IMR-90 (cell line): ENCODE results near the gene LRRC58. TPM values are rescaled to one million over a fixed set of nuclear protein-coding genes. Genes with fewer than 3 reads are reported as not detected.

Experiments used
- ATAC-seq: fragments of 200-7000 bp; cut with Tn5 transposase; 2 replicates; pipeline ENCODE4 v1.9.1; 2020; ENCODE audit warnings: low read depth, mild to moderate bottlenecking, moderate library complexity
- BruUV-seq: library from RNA; stranded (reverse); fragments of 400-500 nt; replicated peaks from 2 replicates; lab custom pipeline; 2021; lab: Mats Ljungman, UMichigan
- CTCF ChIA-PET: fragments of 300-600 bp; formaldehyde crosslinking; extraction: SDS; loops from one replicate; lab custom pipeline; 2021; ENCODE audit warnings: antibody characterized with exemption; lab: Yijun Ruan, JAX
- POLR2A ChIA-PET: fragments of 300-600 bp; sonication (Branson Sonifier 250); formaldehyde crosslinking; loops from one replicate; lab custom pipeline; 2022; ENCODE audit warnings: antibody characterized with exemption; ENCODE audit not compliant: unreplicated experiment; lab: Charles Lee
- DNase-seq: peaks from one replicate; pipeline ENCODE4 v3.0.0; 2013
- H2AFZ ChIP-seq: replicated peaks from 2 replicates; pipeline ENCODE3; 2013; ENCODE audit warnings: low read length, mild to moderate bottlenecking; ENCODE audit not compliant: poor library complexity
- H2AK5ac ChIP-seq: 2 replicates; pipeline ENCODE4 v1.6.1; 2013; ENCODE audit warnings: low read depth, low read length, inconsistent platforms
- H2AK9ac ChIP-seq: replicated peaks from 2 replicates; pipeline ENCODE3; 2013; ENCODE audit warnings: mild to moderate bottlenecking, low read depth, low read length, moderate library complexity; ENCODE audit not compliant: poor library complexity
- H2BK120ac ChIP-seq: 2 replicates; pipeline ENCODE4 v1.6.1; 2013; ENCODE audit warnings: low read depth, low read length, inconsistent platforms
- H2BK15ac ChIP-seq: 3 replicates; pipeline ENCODE4 v1.6.1; 2013; ENCODE audit warnings: low read depth, low read length, inconsistent platforms
- H2BK20ac ChIP-seq: 2 replicates; pipeline ENCODE4 v1.6.1; 2013; ENCODE audit warnings: low read depth, mild to moderate bottlenecking, inconsistent platforms, low read length, moderate library complexity
- H2BK5ac ChIP-seq: 2 replicates; pipeline ENCODE4 v1.6.1; 2013; ENCODE audit warnings: mild to moderate bottlenecking, low read depth, low read length, inconsistent platforms; ENCODE audit not compliant: poor library complexity, severe bottlenecking
- H3K14ac ChIP-seq: replicated peaks from 2 replicates; pipeline ENCODE4 v1.6.1; 2013; ENCODE audit warnings: low read depth, low read length, inconsistent platforms
- H3K18ac ChIP-seq: 2 replicates; pipeline ENCODE4 v1.6.1; 2013; ENCODE audit warnings: low read depth, low read length, control low read depth
- H3K23ac ChIP-seq: 2 replicates; pipeline ENCODE4 v1.6.1; 2013; ENCODE audit warnings: low read depth, low read length, inconsistent platforms
- H3K27ac ChIP-seq: 2 replicates; pipeline ENCODE4 v1.5.1; 2013; ENCODE audit warnings: mild to moderate bottlenecking, control low read depth, low read length; ENCODE audit not compliant: insufficient read depth
- H3K27me3 ChIP-seq: 2 replicates; pipeline ENCODE4 v1.6.1; 2013; ENCODE audit warnings: low read length; ENCODE audit not compliant: control insufficient read depth, insufficient read depth
- H3K36me3 ChIP-seq: 2 replicates; pipeline ENCODE4 v1.6.1; 2013; ENCODE audit warnings: low read length, mixed read lengths; ENCODE audit not compliant: control insufficient read depth, insufficient read depth
- H3K4ac ChIP-seq: 2 replicates; pipeline ENCODE4 v1.6.1; 2013; ENCODE audit warnings: low read depth, low read length, inconsistent platforms
- H3K4me1 ChIP-seq: 2 replicates; pipeline ENCODE4 v1.6.1; 2013; ENCODE audit warnings: low read length, mixed read lengths; ENCODE audit not compliant: control insufficient read depth, insufficient read depth
- H3K4me2 ChIP-seq: 2 replicates; pipeline ENCODE4 v1.6.1; 2013; ENCODE audit warnings: low read depth, mild to moderate bottlenecking, control low read depth, low read length, moderate library complexity
- H3K4me3 ChIP-seq: 2 replicates; pipeline ENCODE4 v1.5.1; 2013; ENCODE audit warnings: low read depth, mild to moderate bottlenecking, control low read depth, low read length, moderate library complexity; ENCODE audit not compliant: insufficient read depth
- H3K56ac ChIP-seq: 2 replicates; pipeline ENCODE4 v1.6.1; 2013; ENCODE audit warnings: low read length, inconsistent platforms; ENCODE audit not compliant: insufficient read depth; ENCODE audit errors: extremely low read depth
- H3K79me1 ChIP-seq, 2 experiments: 2 replicates each; pipeline ENCODE4 v1.6.1; 2013; ENCODE audit warnings: low read length in 2 of 2, inconsistent platforms in 1 of 2, low read depth in 1 of 2
- H3K9ac ChIP-seq: 2 replicates; pipeline ENCODE4 v1.6.1; 2013; ENCODE audit warnings: low read depth, low read length, control low read depth
- H3K9me1 ChIP-seq: 2 replicates; pipeline ENCODE4 v1.6.1; 2013; ENCODE audit warnings: low read length, inconsistent platforms; ENCODE audit not compliant: insufficient read depth
- H3K9me3 ChIP-seq: 2 replicates; pipeline ENCODE4 v1.6.1; 2013; ENCODE audit warnings: low read length; ENCODE audit not compliant: control insufficient read depth, insufficient read depth
- H4K20me1 ChIP-seq: 2 replicates; pipeline ENCODE4 v1.6.1; 2013; ENCODE audit warnings: low read length, inconsistent platforms; ENCODE audit not compliant: insufficient read depth
- H4K5ac ChIP-seq: 2 replicates; pipeline ENCODE4 v1.6.1; 2013; ENCODE audit warnings: mild to moderate bottlenecking, low read depth, low read length, control low read depth
- H4K8ac ChIP-seq, 2 experiments: 2 replicates each; pipeline ENCODE4 v1.6.1; 2013; ENCODE audit warnings: low read depth in 2 of 2, low read length in 2 of 2, control low read depth in 1 of 2, inconsistent platforms in 1 of 2
- H4K91ac ChIP-seq: 2 replicates; pipeline ENCODE4 v1.6.1; 2013; ENCODE audit warnings: low read depth, low read length, inconsistent platforms; ENCODE audit not compliant: insufficient read depth
- BHLHE40 ChIP-seq: fragments of 150-350 bp; IDR thresholded peaks from 2 replicates; pipeline ENCODE4 v1.6.1; 2016; ENCODE audit warnings: mild to moderate bottlenecking, low read depth, low read length
- CEBPB ChIP-seq: IDR thresholded peaks from 2 replicates; pipeline ENCODE4 v1.6.1; 2012; ENCODE audit warnings: low read depth, low read length, improper control_type of control experiment
- FOS ChIP-seq: fragments of 150-350 bp; IDR thresholded peaks from 2 replicates; pipeline ENCODE4 v1.6.1; 2016; ENCODE audit warnings: low read depth, low read length
- MAZ ChIP-seq: IDR thresholded peaks from 2 replicates; pipeline ENCODE4 v1.6.1; 2012; ENCODE audit warnings: low read depth, mild to moderate bottlenecking, low read length, improper control_type of control experiment, moderate library complexity, borderline replicate concordance
- MXI1 ChIP-seq: IDR thresholded peaks from 2 replicates; pipeline ENCODE4 v1.6.1; 2012; ENCODE audit warnings: low read depth, mild to moderate bottlenecking, low read length, moderate library complexity, borderline replicate concordance
- NFE2L2 ChIP-seq: fragments of 150-350 bp; IDR thresholded peaks from 2 replicates; pipeline ENCODE4 v1.6.1; 2016; ENCODE audit warnings: low read depth, mild to moderate bottlenecking, low read length
- RAD21 ChIP-seq: IDR thresholded peaks from 2 replicates; pipeline ENCODE4 v1.6.1; 2012; ENCODE audit warnings: low read length, improper control_type of control experiment
- RCOR1 ChIP-seq: IDR thresholded peaks from 2 replicates; pipeline ENCODE4 v1.6.1; 2012; ENCODE audit warnings: mild to moderate bottlenecking, low read length, improper control_type of control experiment; ENCODE audit not compliant: insufficient replicate concordance
- SMC3 ChIP-seq: fragments of 150-350 bp; IDR thresholded peaks from 2 replicates; pipeline ENCODE4 v1.6.1; 2016; ENCODE audit warnings: low read depth, mild to moderate bottlenecking, antibody characterized with exemption, low read length, moderate library complexity
- WGBS, 2 experiments: methylation state at CpG; one replicate each; pipeline versions ENCODE4 v1.1.5 to v1.1.7; 2013; ENCODE audit warnings: missing lambda C conversion rate in 2 of 2; ENCODE audit not compliant: insufficient read length in 1 of 2; ENCODE audit errors: extremely low coverage in 2 of 2; 5-methylcytosine and 5-hydroxymethylcytosine counted together
- dilution Hi-C: fragments of 300-500 bp; cut with HindIII; formaldehyde crosslinking; loops from one replicate; pipeline ENCODE4 v1.14.3; 2018; ENCODE audit warnings: low sequenced_read_pairs; ENCODE audit not compliant: unreplicated experiment
- in situ Hi-C: fragments of 300-500 bp; cut with MboI; formaldehyde crosslinking; loops from 3 replicates; pipeline ENCODE4 v1.14.3; 2019; ENCODE audit warnings: low sequenced_read_pairs, inconsistent platforms, mixed read lengths
- intact Hi-C: fragments of 100-400 bp; cut with micrococcal nuclease; formaldehyde crosslinking; loops from 2 replicates; pipeline ENCODE4 v1.10.0; 2022
- polyA plus RNA-seq, 3 experiments: library from polyadenylated mRNA; depleted of rRNA; stranded (reverse); fragments of >200 nt; gene quantifications; 2 replicates each; pipeline ENCODE4 v1.2.3, GENCODE V29; 2012; ENCODE audit warnings: low replicate concordance in 1 of 3
- total RNA-seq: library from RNA; depleted of rRNA; stranded (reverse); fragments of >200 nt; gene quantifications from 2 replicates; pipeline ENCODE4 v1.2.3, GENCODE V29; 2012
- TF ChIP-seq, protein P1 (sequence below): fragments of 150-350 bp; IDR thresholded peaks from 2 replicates; pipeline ENCODE4 v1.6.1; 2017; ENCODE audit warnings: mild to moderate bottlenecking, antibody characterized with exemption, low read length, low read depth
- TF ChIP-seq, protein P2 (sequence below): conservative IDR thresholded peaks from 2 replicates; pipeline ENCODE4 v1.5.1; 2012; ENCODE audit warnings: mild to moderate bottlenecking, low read depth, low read length, improper control_type of control experiment
- TF ChIP-seq, protein P3 (sequence below): fragments of 150-350 bp; IDR thresholded peaks from 2 replicates; pipeline ENCODE4 v1.6.1; 2016; ENCODE audit warnings: low read depth, mild to moderate bottlenecking, low read length, moderate library complexity, borderline replicate concordance

The LRRC58 gene
- total and polyA plus RNA-seq, 2 of the 4 experiments (the other 2 are of a cell fraction) = 5.0 to 13.4 TPM

DNA sequence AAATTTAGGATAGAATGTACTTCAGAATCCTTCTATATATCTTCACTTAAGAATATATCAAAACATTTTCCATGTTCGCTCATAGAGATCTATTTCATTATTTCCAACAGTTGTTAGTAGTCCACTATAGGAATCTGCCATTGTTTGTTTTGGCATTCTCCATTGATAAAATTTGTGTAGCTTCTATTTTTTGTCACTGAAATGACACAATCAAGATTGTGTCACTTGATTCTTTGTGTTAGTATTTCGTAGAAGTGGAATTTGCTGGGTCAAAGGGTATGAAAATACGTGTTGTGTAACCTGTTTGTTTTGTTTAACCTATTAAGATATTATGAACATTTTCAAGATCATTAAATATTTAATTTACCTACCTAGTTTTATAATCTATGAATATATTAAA is 48.2 kb downstream of the LRRC58 start:
- no peak overlapping the region for H2BK20ac ChIP-seq
- H3K4ac ChIP-seq = no peak overlapping the region
- H3K23ac ChIP-seq = no peak overlapping the region
- H3K56ac ChIP-seq = no peak overlapping the region
- no peaks in the 10 kb centered on the region for H3K79me1 ChIP-seq
- H4K91ac ChIP-seq = no peak overlapping the region
- H4K5ac ChIP-seq = no peak overlapping the region
- no peaks in the 10 kb centered on the region for H3K9me3 ChIP-seq
- H3K27me3 ChIP-seq = peaks cover 3% of the 10 kb centered on the region; the same call in 1 of the 2 replicates
- H3K14ac ChIP-seq = no peak overlapping the region
- dilution Hi-C loops (no loop called here), in situ Hi-C loops (no loop called here), intact Hi-C loops (no loop called here)
- H3K18ac ChIP-seq = no peak overlapping the region
- no peak for DNase-seq
- no peak overlapping the region for H2AK9ac ChIP-seq
- ChIA-PET CTCF (no interaction called here), POLR2A (no interaction called here)
- TF ChIP-seq SMC3 (no peak), MXI1 (no peak), NFE2L2 (no peak), BHLHE40 (no peak), FOS (no peak), RCOR1 (no peak), MAZ (no peak), CEBPB (no peak), RAD21 (no peak)
- TF ChIP-seq, protein P1, sequence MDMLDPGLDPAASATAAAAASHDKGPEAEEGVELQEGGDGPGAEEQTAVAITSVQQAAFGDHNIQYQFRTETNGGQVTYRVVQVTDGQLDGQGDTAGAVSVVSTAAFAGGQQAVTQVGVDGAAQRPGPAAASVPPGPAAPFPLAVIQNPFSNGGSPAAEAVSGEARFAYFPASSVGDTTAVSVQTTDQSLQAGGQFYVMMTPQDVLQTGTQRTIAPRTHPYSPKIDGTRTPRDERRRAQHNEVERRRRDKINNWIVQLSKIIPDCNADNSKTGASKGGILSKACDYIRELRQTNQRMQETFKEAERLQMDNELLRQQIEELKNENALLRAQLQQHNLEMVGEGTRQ = no peak
- TF ChIP-seq, protein P2, sequence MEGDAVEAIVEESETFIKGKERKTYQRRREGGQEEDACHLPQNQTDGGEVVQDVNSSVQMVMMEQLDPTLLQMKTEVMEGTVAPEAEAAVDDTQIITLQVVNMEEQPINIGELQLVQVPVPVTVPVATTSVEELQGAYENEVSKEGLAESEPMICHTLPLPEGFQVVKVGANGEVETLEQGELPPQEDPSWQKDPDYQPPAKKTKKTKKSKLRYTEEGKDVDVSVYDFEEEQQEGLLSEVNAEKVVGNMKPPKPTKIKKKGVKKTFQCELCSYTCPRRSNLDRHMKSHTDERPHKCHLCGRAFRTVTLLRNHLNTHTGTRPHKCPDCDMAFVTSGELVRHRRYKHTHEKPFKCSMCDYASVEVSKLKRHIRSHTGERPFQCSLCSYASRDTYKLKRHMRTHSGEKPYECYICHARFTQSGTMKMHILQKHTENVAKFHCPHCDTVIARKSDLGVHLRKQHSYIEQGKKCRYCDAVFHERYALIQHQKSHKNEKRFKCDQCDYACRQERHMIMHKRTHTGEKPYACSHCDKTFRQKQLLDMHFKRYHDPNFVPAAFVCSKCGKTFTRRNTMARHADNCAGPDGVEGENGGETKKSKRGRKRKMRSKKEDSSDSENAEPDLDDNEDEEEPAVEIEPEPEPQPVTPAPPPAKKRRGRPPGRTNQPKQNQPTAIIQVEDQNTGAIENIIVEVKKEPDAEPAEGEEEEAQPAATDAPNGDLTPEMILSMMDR = no peak
- TF ChIP-seq, protein P3, sequence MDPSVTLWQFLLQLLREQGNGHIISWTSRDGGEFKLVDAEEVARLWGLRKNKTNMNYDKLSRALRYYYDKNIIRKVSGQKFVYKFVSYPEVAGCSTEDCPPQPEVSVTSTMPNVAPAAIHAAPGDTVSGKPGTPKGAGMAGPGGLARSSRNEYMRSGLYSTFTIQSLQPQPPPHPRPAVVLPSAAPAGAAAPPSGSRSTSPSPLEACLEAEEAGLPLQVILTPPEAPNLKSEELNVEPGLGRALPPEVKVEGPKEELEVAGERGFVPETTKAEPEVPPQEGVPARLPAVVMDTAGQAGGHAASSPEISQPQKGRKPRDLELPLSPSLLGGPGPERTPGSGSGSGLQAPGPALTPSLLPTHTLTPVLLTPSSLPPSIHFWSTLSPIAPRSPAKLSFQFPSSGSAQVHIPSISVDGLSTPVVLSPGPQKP = no peak
- H3K4me2 ChIP-seq = no peak overlapping the region
- H2BK5ac ChIP-seq = no peak overlapping the region
- no peak overlapping the region for H4K8ac ChIP-seq
- no peaks in the 10 kb centered on the region for H3K4me1 ChIP-seq
- no peak overlapping the region for H2BK120ac ChIP-seq
- no peak overlapping the region for H2BK15ac ChIP-seq
- no peak for ATAC-seq
- H2AFZ ChIP-seq = no peak overlapping the region
- H3K36me3 ChIP-seq = no peaks in the 10 kb centered on the region
- H4K20me1 ChIP-seq = no peaks in the 10 kb centered on the region
- BruUV-seq = no TSS peak
- no peak overlapping the region for H2AK5ac ChIP-seq
- whole genome bisulfite sequencing, 2 experiments = no CpG with 5 or more reads among the region's 3 CpGs
- no peaks in the 10 kb centered on the region for H3K9me1 ChIP-seq
- H3K9ac ChIP-seq = no peak overlapping the region
- H3K27ac ChIP-seq = no peak overlapping the region
- H3K4me3 ChIP-seq = no peak overlapping the region
